Gastroesophageal sphincter (tissue), 3 donors: ENCODE data around the gene ERG.

Experiments used
- CTCF ChIP-seq, 4 experiments: fragments of 200-600 bp in 2 of 4; fragments of 450-650 bp in 2 of 4; sonication (generic) in 1 of 4; IDR thresholded peaks; one replicate each; pipeline ENCODE4 v1.5.1; 2017 to 2019; ENCODE audit warnings: antibody characterized with exemption in 4 of 4, mild to moderate bottlenecking in 2 of 4, moderate library complexity in 2 of 4
- POLR2A ChIP-seq, 2 donors: fragments of 450-650 bp; IDR thresholded peaks; one replicate each; pipeline ENCODE4 v1.6.1; 2017; ENCODE audit warnings: antibody characterized with exemption in 2 of 2, mild to moderate bottlenecking in 2 of 2, moderate library complexity in 1 of 2
- POLR2AphosphoS5 ChIP-seq: sonication (generic); formaldehyde crosslinking; IDR thresholded peaks from one replicate; pipeline ENCODE4 v1.6.1; 2017; ENCODE audit warnings: antibody characterized with exemption

- TF ChIP-seq CTCF (IDR thresholded peaks at IDR 0.05) (no peak), POLR2AphosphoS5 (no peak), POLR2A (IDR thresholded peaks at IDR 0.05) (no peak)
These were observed 80.6 kb downstream of the ERG start for GRCh38 chr21:38417726-38418125.
